WTC11 (cell line): Measurements from ENCODE around the gene SPACDR. TPM values are rescaled to one million over a fixed set of nuclear protein-coding genes. Genes with fewer than 3 reads are reported as not detected.

ENCODE experiments used
- ATAC-seq: fragments of 200-7000 bp; cut with Tn5 transposase; 2 replicates; pipeline ENCODE4 v1.10.0; 2021; ENCODE audit warnings: mild to moderate bottlenecking, moderate library complexity
- CTCF ChIA-PET: fragments of 300-600 bp; sonication (Branson Sonifier 250); formaldehyde crosslinking; loops from one replicate; lab custom pipeline; 2021; ENCODE audit warnings: antibody characterized with exemption; lab: Charles Lee
- POLR2A ChIA-PET: fragments of 350-600 bp; sonication (Branson Sonifier 250); formaldehyde crosslinking; loops from one replicate; lab custom pipeline; 2021; ENCODE audit warnings: antibody characterized with exemption; lab: Charles Lee
- DNase-seq: peaks from one replicate; pipeline ENCODE4 v3.0.0; 2021; ENCODE audit warnings: low spot score
- H3K27ac Mint-ChIP-seq: 2 replicates; pipeline ENCODE4 v1.8.0; 2021; ENCODE audit warnings: mixed read lengths
- H3K27me3 Mint-ChIP-seq: 2 replicates; pipeline ENCODE4 v1.8.0; 2021; ENCODE audit warnings: low read depth, mild to moderate bottlenecking, moderate library complexity, mixed read lengths
- H3K36me3 Mint-ChIP-seq: 2 replicates; pipeline ENCODE4 v1.8.0; 2021; ENCODE audit warnings: mixed read lengths
- H3K4me1 Mint-ChIP-seq: 2 replicates; pipeline ENCODE4 v1.8.0; 2022; ENCODE audit warnings: mixed read lengths
- H3K4me3 Mint-ChIP-seq: 2 replicates; pipeline ENCODE4 v1.8.0; 2021; ENCODE audit warnings: mild to moderate bottlenecking, moderate library complexity, mixed read lengths
- H3K9me3 Mint-ChIP-seq: 2 replicates; pipeline ENCODE4 v1.8.0; 2021; ENCODE audit warnings: mixed read lengths
- ATF2 ChIP-seq: sonication (generic); formaldehyde crosslinking; IDR thresholded peaks from 2 replicates; pipeline ENCODE4 v1.8.1; 2022; ENCODE audit warnings: low read depth, missing genetic modification reagents, borderline replicate concordance
- CREM ChIP-seq: sonication (generic); formaldehyde crosslinking; IDR thresholded peaks from 2 replicates; pipeline ENCODE4 v1.8.1; 2022; ENCODE audit warnings: mild to moderate bottlenecking, missing genetic modification reagents, moderate library complexity
- E2F5 ChIP-seq: sonication (generic); formaldehyde crosslinking; IDR thresholded peaks from 2 replicates; pipeline ENCODE4 v1.8.1; 2022; ENCODE audit warnings: mild to moderate bottlenecking, moderate library complexity, missing genetic modification reagents
- ELF4 ChIP-seq: sonication (generic); formaldehyde crosslinking; IDR thresholded peaks from 2 replicates; pipeline ENCODE4 v1.8.1; 2022; ENCODE audit warnings: low read depth, mild to moderate bottlenecking, moderate library complexity, missing genetic modification reagents
- ERG ChIP-seq: fragments of 250-450 bp; sonication (Bioruptor Pico); IDR thresholded peaks from 2 replicates; pipeline ENCODE4 v1.8.0; 2021; ENCODE audit warnings: mild to moderate bottlenecking
- FOXP4 ChIP-seq: sonication (generic); formaldehyde crosslinking; IDR thresholded peaks from 2 replicates; pipeline ENCODE4 v1.8.0; 2022; ENCODE audit warnings: mild to moderate bottlenecking, missing genetic modification reagents
- GABPB1 ChIP-seq: sonication (generic); formaldehyde crosslinking; IDR thresholded peaks from 2 replicates; pipeline ENCODE4 v1.8.1; 2023; ENCODE audit warnings: mild to moderate bottlenecking, missing genetic modification reagents
- JUN ChIP-seq: sonication (generic); formaldehyde crosslinking; IDR thresholded peaks from 2 replicates; pipeline ENCODE4 v1.8.0; 2023; ENCODE audit warnings: mild to moderate bottlenecking, missing genetic modification reagents
- KAT7 ChIP-seq: sonication (generic); formaldehyde crosslinking; IDR thresholded peaks from 2 replicates; pipeline ENCODE4 v1.8.1; 2023; ENCODE audit warnings: missing genetic modification reagents, mild to moderate bottlenecking, borderline replicate concordance
- NFYB ChIP-seq: sonication (generic); formaldehyde crosslinking; conservative IDR thresholded peaks from 2 replicates; pipeline ENCODE4 v1.8.0; 2022; ENCODE audit warnings: low read depth, missing genetic modification reagents
- PRRX2 ChIP-seq: fragments of 250-450 bp; sonication (Bioruptor Pico); IDR thresholded peaks from 2 replicates; pipeline ENCODE4 v1.8.0; 2021; ENCODE audit warnings: mild to moderate bottlenecking
- TEAD1 ChIP-seq: sonication (generic); formaldehyde crosslinking; IDR thresholded peaks from 2 replicates; pipeline ENCODE4 v1.8.0; 2022; ENCODE audit warnings: mild to moderate bottlenecking, missing genetic modification reagents
- TP53 ChIP-seq: sonication (generic); formaldehyde crosslinking; IDR thresholded peaks from 2 replicates; pipeline ENCODE4 v1.8.1; 2023; ENCODE audit warnings: mild to moderate bottlenecking, missing genetic modification reagents
- ZNF138 ChIP-seq: sonication (generic); formaldehyde crosslinking; conservative IDR thresholded peaks from 2 replicates; pipeline ENCODE4 v1.8.1; 2022; ENCODE audit warnings: mild to moderate bottlenecking, moderate library complexity, missing genetic modification reagents
- ZNF219 ChIP-seq: sonication (generic); formaldehyde crosslinking; IDR thresholded peaks from 2 replicates; pipeline ENCODE4 v1.8.0; 2023; ENCODE audit warnings: missing genetic modification reagents, mild to moderate bottlenecking, borderline replicate concordance
- ZNF232 ChIP-seq: sonication (generic); formaldehyde crosslinking; IDR thresholded peaks from 2 replicates; pipeline ENCODE4 v1.8.0; 2022; ENCODE audit warnings: mild to moderate bottlenecking, missing genetic modification reagents
- ZNF263 ChIP-seq: sonication (generic); formaldehyde crosslinking; IDR thresholded peaks from 2 replicates; pipeline ENCODE4 v1.8.1; 2022; ENCODE audit warnings: low read depth, mild to moderate bottlenecking, moderate library complexity, missing genetic modification reagents
- ZNF281 ChIP-seq: sonication (generic); formaldehyde crosslinking; IDR thresholded peaks from 2 replicates; pipeline ENCODE4 v1.8.0; 2023; ENCODE audit warnings: mild to moderate bottlenecking, missing genetic modification reagents
- ZNF396 ChIP-seq: fragments of 250-450 bp; sonication (Bioruptor Pico); IDR thresholded peaks from 2 replicates; pipeline ENCODE4 v1.8.0; 2021; ENCODE audit warnings: mild to moderate bottlenecking, moderate library complexity, borderline replicate concordance
- ZSCAN18 ChIP-seq: fragments of 250-450 bp; sonication (Bioruptor Pico); IDR thresholded peaks from 2 replicates; pipeline ENCODE4 v2.1.2; 2022; ENCODE audit warnings: mild to moderate bottlenecking, moderate library complexity
- total RNA-seq: library from RNA; stranded (reverse); gene quantifications from 3 replicates; pipeline ENCODE4 v1.2.3, GENCODE V29; 2021

The SPACDR gene
- total RNA-seq, 1 experiment from 2014 or later, result 0.33 TPM

- peak; percentile 99 for TF ChIP-seq E2F5 (CRISPR knock-in tag)
Measured at GRCh38 chr7:100428199-100428966, 35.7 kb downstream of the SPACDR start, which contains the start of gene ZCWPW1 (continued).

GRCh38 chr7:100427762-100428198, 36.3 kb downstream of the SPACDR start:
- Mint-ChIP-seq H3K27ac (no peak overlapping the region), H3K9me3 (peaks cover 4% of the 10 kb centered on the region; the same call in 1 of the 2 replicates), H3K27me3 (peaks cover 30% of the 10 kb centered on the region), H3K4me1 (peaks cover 17% of the 10 kb centered on the region), H3K4me3 (peak overlapping the region; percentile 97)
- CTCF ChIA-PET, result interaction anchor here (0.6 to 3.2 kb wide), 9 partner anchors 10 to 159 kb away, joined by 3 to 20 read pairs (median 4); partner anchors contain the start of genes FBXO24 and LRCH4
- DNase-seq (no peak), ATAC-seq (no peak)
- POLR2A ChIA-PET, result interaction anchor here (0.7 to 3.0 kb wide), 8 partner anchors 8 to 484 kb away, joined by 3 to 25 read pairs (median 6); partner anchors contain the start of genes FBXO24, GAL3ST4, MOSPD3 and PPP1R35
- TF ChIP-seq ELF4 (CRISPR knock-in tag) (peak; percentile 91; the same call in 1 of the 2 replicates), GABPB1 (no peak), ZNF138 (CRISPR knock-in tag) (no peak), ZNF219 (CRISPR knock-in tag) (no peak), TEAD1 (CRISPR knock-in tag) (no peak)
- TF ChIP-seq, all 79 proteins: peak for 1
- H3K36me3 Mint-ChIP-seq, result peaks cover 12% of the 10 kb centered on the region

GRCh38 chr7:100426516-100426915, 37.5 kb downstream of the SPACDR start:
- Mint-ChIP-seq H3K27me3 (peaks cover 33% of the 10 kb centered on the region), H3K27ac (no peak overlapping the region), H3K9me3 (peaks cover 4% of the 10 kb centered on the region; the same call in 1 of the 2 replicates), H3K36me3 (peaks cover 6% of the 10 kb centered on the region), H3K4me1 (peaks cover 4% of the 10 kb centered on the region), H3K4me3 (no peak overlapping the region)
- CTCF ChIA-PET, result no interaction called here
- ATAC-seq, result no peak
- DNase-seq, result no peak
- POLR2A ChIA-PET, result no interaction called here
- TF ChIP-seq ERG, result no peak
- no peak for TF ChIP-seq NFYB
- no peak for TF ChIP-seq ELF4 (CRISPR knock-in tag)
- TF ChIP-seq ZNF138 (CRISPR knock-in tag), result no peak
- TF ChIP-seq ZNF396 (CRISPR knock-in tag), result no peak
- no peak for TF ChIP-seq JUN
- no peak for TF ChIP-seq ZNF232
- no peak for TF ChIP-seq CREM
- no peak for TF ChIP-seq TP53 (CRISPR knock-in tag)
- TF ChIP-seq ZNF281 (CRISPR knock-in tag), result no peak
- no peak for TF ChIP-seq KAT7 (CRISPR knock-in tag)
- TF ChIP-seq ZNF263 (CRISPR knock-in tag), result no peak
- no peak for TF ChIP-seq ZSCAN18
- TF ChIP-seq PRRX2, result no peak
- no peak for TF ChIP-seq FOXP4 (CRISPR knock-in tag)
- no peak for TF ChIP-seq ATF2 (CRISPR knock-in tag)
